B cell (primary cell): ENCODE measurements around the gene ZNF598. TPM values are rescaled to one million over a fixed set of nuclear protein-coding genes. Genes with fewer than 3 reads are reported as not detected.
"Not testable (repeated sequence)": the region's sequence is repeated elsewhere in the genome, so short reads cannot be mapped to it uniquely, and the experiment has no call there.

ENCODE experiments used
- ATAC-seq: fragments of 200-7000 bp; cut with Tn5 transposase; one replicate; pipeline ENCODE4 v1.10.0; 2021; ENCODE audit warnings: low read depth, mild to moderate bottlenecking, moderate number of reproducible peaks, moderate library complexity
- CTCF ChIA-PET: fragments of 350-600 bp; sonication (Branson Sonifier 250); formaldehyde crosslinking; loops from one replicate; lab custom pipeline; 2021; ENCODE audit warnings: antibody characterized with exemption, inconsistent platforms; lab: Charles Lee
- POLR2A ChIA-PET: fragments of 350-600 bp; sonication (Branson Sonifier 250); formaldehyde crosslinking; loops from one replicate; lab custom pipeline; 2021; ENCODE audit warnings: antibody characterized with exemption; lab: Charles Lee
- DNase-seq: peaks from one replicate; pipeline ENCODE4 v3.0.0; 2013
- H2AFZ ChIP-seq: 2 replicates; pipeline ENCODE4 v1.6.1; 2012; ENCODE audit warnings: mild to moderate bottlenecking, low read depth, low read length; ENCODE audit not compliant: insufficient read depth, poor library complexity, severe bottlenecking
- H3K27ac ChIP-seq, 2 donors: 1 replicate in 1 of 2; 2 replicates in 1 of 2; pipeline ENCODE4 v1.5.1; 2012 to 2013; ENCODE audit warnings: low read length in 2 of 2, mild to moderate bottlenecking in 2 of 2, moderate library complexity in 1 of 2
- H3K27me3 ChIP-seq, 4 experiments: fragments of 200-600 bp in 1 of 4; sonication (generic) in 1 of 4; replicated peaks in 1 of 4; 1 replicate in 2 of 4; 2 replicates in 2 of 4; pipeline versions ENCODE4 v1.6.1 to v1.7.0; 2013 to 2016; ENCODE audit warnings: low read length in 3 of 4, mild to moderate bottlenecking in 2 of 4, mixed read lengths in 1 of 4, moderate library complexity in 1 of 4; ENCODE audit not compliant: insufficient read depth in 4 of 4, control insufficient read depth in 3 of 4; ENCODE audit errors: control extremely low read depth in 1 of 4
- H3K36me3 ChIP-seq, 2 experiments: replicated peaks in 1 of 2; 1 replicate in 1 of 2; 2 replicates in 1 of 2; pipeline versions ENCODE4 v1.6.1 to v1.7.1; 2013; ENCODE audit warnings: low read length in 1 of 2; ENCODE audit not compliant: insufficient read depth in 2 of 2, control insufficient read depth in 1 of 2; ENCODE audit errors: control extremely low read depth in 1 of 2, extremely low read depth in 1 of 2
- H3K4me1 ChIP-seq, 2 donors: fragments of 200-600 bp in 1 of 2; sonication (generic) in 1 of 2; 1 replicate in 1 of 2; 2 replicates in 1 of 2; pipeline versions ENCODE4 v1.5.1 to v1.6.1; 2013 to 2017; ENCODE audit warnings: low read length in 2 of 2; ENCODE audit not compliant: control insufficient read depth in 2 of 2, insufficient read depth in 2 of 2
- H3K4me2 ChIP-seq: replicated peaks from 2 replicates; pipeline ENCODE3; 2012; ENCODE audit warnings: mild to moderate bottlenecking, low read depth, low read length; ENCODE audit not compliant: poor library complexity, severe bottlenecking
- H3K4me3 ChIP-seq, 5 experiments: fragments of 200-600 bp in 1 of 5; sonication (generic) in 1 of 5; 1 replicate in 3 of 5; 2 replicates in 2 of 5; pipeline versions ENCODE4 v1.5.1 to v1.7.0; 2011 to 2016; ENCODE audit warnings: low read length in 4 of 5, mild to moderate bottlenecking in 4 of 5, low read depth in 2 of 5, control low read depth in 1 of 5, moderate library complexity in 1 of 5; ENCODE audit not compliant: insufficient read depth in 1 of 5; ENCODE audit errors: control extremely low read depth in 1 of 5, extremely low read depth in 1 of 5
- H3K79me2 ChIP-seq: fragments of 200-600 bp; sonication (generic); one replicate; pipeline ENCODE4 v1.6.0; 2016; ENCODE audit warnings: low read length; ENCODE audit not compliant: control insufficient read depth, insufficient read depth
- H3K9ac ChIP-seq: fragments of 200-600 bp; sonication (generic); 2 replicates; pipeline ENCODE4 v1.6.1; 2017; ENCODE audit warnings: mild to moderate bottlenecking, low read length, moderate library complexity
- H3K9me3 ChIP-seq, 3 donors: one replicate each; pipeline versions ENCODE4 v1.6.1 to v1.7.1; 2013; ENCODE audit warnings: low read length in 2 of 3; ENCODE audit not compliant: control insufficient read depth in 2 of 3, insufficient read depth in 1 of 3; ENCODE audit errors: control extremely low read depth in 1 of 3
- H4K20me1 ChIP-seq: 2 replicates; pipeline ENCODE4 v1.6.0; 2012; ENCODE audit warnings: mild to moderate bottlenecking, low read length; ENCODE audit not compliant: insufficient read depth, control insufficient read depth, poor library complexity, severe bottlenecking
- H3K27ac Mint-ChIP-seq: one replicate; pipeline ENCODE4 v1.8.0; 2021; ENCODE audit warnings: mixed read lengths
- H3K27me3 Mint-ChIP-seq: one replicate; pipeline ENCODE4 v1.8.0; 2021; ENCODE audit warnings: mixed read lengths
- H3K4me1 Mint-ChIP-seq: one replicate; pipeline ENCODE4 v1.8.0; 2021; ENCODE audit warnings: mixed read lengths
- H3K4me3 Mint-ChIP-seq: one replicate; pipeline ENCODE4 v1.8.0; 2021; ENCODE audit warnings: mixed read lengths
- H3K9me3 Mint-ChIP-seq: one replicate; pipeline ENCODE4 v1.8.0; 2022; ENCODE audit warnings: mixed read lengths; ENCODE audit not compliant: insufficient read depth
- CTCF ChIP-seq: fragments of 200-600 bp; IDR thresholded peaks from one replicate; pipeline ENCODE4 v1.8.0; 2022; ENCODE audit warnings: antibody characterized with exemption, mild to moderate bottlenecking
- EZH2 ChIP-seq: IDR thresholded peaks from 2 replicates; pipeline ENCODE4 v1.6.1; 2012; ENCODE audit warnings: borderline replicate concordance, low read depth, mild to moderate bottlenecking, moderate library complexity, low read length; ENCODE audit not compliant: insufficient read depth, poor library complexity, severe bottlenecking
- WGBS: methylation state at CpG from one replicate; pipeline ENCODE4 v1.1.5; 2013; ENCODE audit warnings: missing lambda C conversion rate; ENCODE audit not compliant: insufficient coverage; 5-methylcytosine and 5-hydroxymethylcytosine counted together
- intact Hi-C: fragments of 100-400 bp; cut with micrococcal nuclease; formaldehyde crosslinking; loops from one replicate; pipeline ENCODE4 v1.10.0; 2022
- polyA plus RNA-seq: library from polyadenylated mRNA; depleted of rRNA; stranded (reverse); fragments of >200 nt; gene quantifications from 2 replicates; pipeline ENCODE4 v1.2.3, GENCODE V29; 2012
- total RNA-seq, 2 donors: library from RNA; stranded (reverse); fragments of 120-200 nt in 1 of 2; gene quantifications; 1 replicate in 1 of 2; 2 replicates in 1 of 2; pipeline versions ENCODE4 v1.2.3 to v1.2.4, GENCODE V29; 2013 to 2022

ZNF598 gene
- total and polyA plus RNA-seq, 2 donors (not counting 1 experiment from before 2014, with no cell fraction given) = 49.5 to 61.5 TPM

DNA sequence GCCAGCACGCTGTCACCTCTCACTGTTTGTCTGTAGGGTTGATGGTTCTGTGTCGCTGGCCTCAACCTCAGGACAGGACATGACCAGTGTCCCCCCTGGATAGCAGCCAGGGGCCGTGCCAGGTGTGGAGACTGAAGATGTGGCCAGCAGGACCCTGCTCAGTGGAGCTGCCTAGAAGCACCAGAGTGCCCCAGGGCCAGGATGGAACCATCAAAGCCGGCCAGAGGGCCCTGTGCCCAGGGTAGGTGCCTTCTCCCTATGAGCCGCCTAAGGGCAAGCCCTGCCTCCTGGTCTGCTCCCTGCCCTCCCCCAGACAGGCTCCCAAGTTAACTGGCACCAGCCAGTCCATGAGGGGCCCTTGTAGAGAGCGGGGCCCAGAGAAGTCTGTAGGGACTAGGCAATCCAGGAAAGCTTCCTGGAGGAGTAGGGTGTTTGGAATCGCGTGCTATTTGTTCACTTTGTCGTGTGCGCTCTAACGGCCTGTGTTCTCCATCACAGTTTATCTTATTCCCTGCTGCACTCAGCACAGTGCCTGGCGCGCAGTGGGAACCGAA, 50.8 kb downstream of the ZNF598 start:
- Histone ChIP-seq H3K9ac (peak overlapping the region; percentile 88), H4K20me1 (peaks cover 16% of the 10 kb centered on the region), H3K4me3 (peak overlapping the region in 3 of 5 experiments; percentile 34 to 86 (median 75)), H3K4me1 (peaks cover 22 to 43% of the 10 kb centered on the region in 2 donors), H3K9me3 (no peaks in the 10 kb centered on the region), H2AFZ (peak overlapping the region; percentile 93), H3K27me3 (peaks cover 0 to 3% (median 0%) of the 10 kb centered on the region in 4 experiments), H3K36me3 (peaks cover 0 to 28% of the 10 kb centered on the region in 2 experiments), H3K4me2 (peak overlapping the region; percentile 83), H3K79me2 (peaks cover 25% of the 10 kb centered on the region), H3K27ac (no peak overlapping the region)
- DNase-seq (no peak), ATAC-seq (no peak)
- peaks cover 33% of the 10 kb centered on the region for H3K4me1 Mint-ChIP-seq
- peak overlapping the region; percentile 89 for H3K27ac Mint-ChIP-seq
- H3K9me3 Mint-ChIP-seq = no peaks in the 10 kb centered on the region
- TF ChIP-seq EZH2 = no peak
- TF ChIP-seq CTCF = no peak
- POLR2A ChIA-PET = interaction anchor here (1.1 to 2.5 kb wide), 2 partner anchors 182 to 196 kb away, joined by 3 to 10 read pairs; partner anchors contain the start of gene TRAF7
- intact Hi-C loops = loop anchor here (1.0 to 2.0 kb wide), 5 partner anchors 13 to 310 kb away; partner anchors contain the start of genes RNPS1, TRAF7 and ZNF598
- peak overlapping the region; percentile 89 for H3K4me3 Mint-ChIP-seq
- CTCF ChIA-PET = interaction anchor here (1.1 to 2.1 kb wide), 3 partner anchors 30 to 182 kb away, joined by 3 to 4 read pairs (median 3); no protein-coding TSS in a partner anchor
- H3K27me3 Mint-ChIP-seq = peaks cover 3% of the 10 kb centered on the region
- WGBS = 45% methylated on average over 13 of the region's 14 CpGs

DNA sequence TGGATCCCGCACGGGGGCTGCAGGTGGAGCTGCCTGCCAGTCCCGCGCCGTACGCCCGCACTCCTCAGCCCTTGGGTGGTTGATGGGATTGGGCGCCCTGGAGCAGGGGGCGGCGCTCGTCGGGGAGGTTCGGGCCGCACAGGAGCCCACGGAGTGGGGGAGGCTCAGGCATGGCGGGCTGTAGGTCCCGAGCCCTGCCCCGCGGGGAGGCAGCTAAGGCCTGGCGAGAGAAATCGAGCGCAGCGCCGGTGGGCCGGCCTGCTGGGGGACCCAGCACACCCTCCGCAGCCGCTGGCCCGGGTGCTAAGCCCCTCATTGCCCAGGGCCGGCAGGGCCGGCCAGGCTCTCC, 51.5 kb downstream of the ZNF598 start:
- H3K36me3 ChIP-seq = peaks cover 0 to 23% of the 10 kb centered on the region in 2 experiments
- H3K9ac ChIP-seq, H3K9me3 ChIP-seq, H3K4me2 ChIP-seq, H3K27ac ChIP-seq, DNase-seq, H3K27me3 Mint-ChIP-seq, ATAC-seq, H2AFZ ChIP-seq, H3K9me3 Mint-ChIP-seq, H3K4me3 ChIP-seq, H3K27me3 ChIP-seq, H4K20me1 ChIP-seq, H3K27ac Mint-ChIP-seq, POLR2A ChIA-PET, H3K4me3 Mint-ChIP-seq: not testable (repeated sequence)
- peaks cover 27% of the 10 kb centered on the region for H3K4me1 Mint-ChIP-seq
- H3K4me1 ChIP-seq = peaks cover 16 to 37% of the 10 kb centered on the region in 2 donors
- 78% methylated on average over 29 of the region's 30 CpGs for WGBS
- intact Hi-C loops = loop anchor here (2.0 kb wide), 1 partner anchor 29 kb away; no protein-coding TSS in a partner anchor
- H3K79me2 ChIP-seq = peaks cover 19% of the 10 kb centered on the region
- CTCF ChIA-PET = interaction anchor here (1.1 to 2.1 kb wide), 3 partner anchors 29 to 183 kb away, joined by 3 to 4 read pairs (median 3); no protein-coding TSS in a partner anchor

- H2AFZ ChIP-seq, H3K4me3 Mint-ChIP-seq, H4K20me1 ChIP-seq, H3K27me3 Mint-ChIP-seq, DNase-seq, H3K27me3 ChIP-seq, H3K4me2 ChIP-seq, H3K4me3 ChIP-seq, H3K9me3 Mint-ChIP-seq, H3K27ac ChIP-seq, H3K9me3 ChIP-seq, H3K27ac Mint-ChIP-seq, ATAC-seq, H3K9ac ChIP-seq: not testable (repeated sequence)
- Histone ChIP-seq H3K79me2 (peaks cover 19% of the 10 kb centered on the region), H3K36me3 (peaks cover 0 to 18% of the 10 kb centered on the region in 2 experiments), H3K4me1 (peaks cover 16 to 32% of the 10 kb centered on the region in 2 donors)
- ChIA-PET CTCF (interaction anchor here (1.1 to 2.1 kb wide), 3 partner anchors 29 to 183 kb away, joined by 3 to 4 read pairs (median 3); no protein-coding TSS in a partner anchor), POLR2A (interaction anchor here (0.7 kb wide), 1 partner anchor 249 kb away, joined by 3 read pairs; no protein-coding TSS in a partner anchor)
- WGBS = 94% methylated on average over 19 of the region's 22 CpGs
- peaks cover 22% of the 10 kb centered on the region for H3K4me1 Mint-ChIP-seq
- intact Hi-C loops = loop anchor here (2.0 kb wide), 1 partner anchor 29 kb away; no protein-coding TSS in a partner anchor
Observed at GRCh38 chr16:1957434-1958142, 52.0 kb downstream of the ZNF598 start.
